ENCODE results near the gene CHMP4A. TPM values are rescaled to one million over a fixed set of nuclear protein-coding genes. Genes with fewer than 3 reads are reported as not detected.

Gene CHMP4A
- total and polyA plus RNA-seq, 2 of the 13 experiments (the other 11 are each of a cell fraction or from before 2014, with no cell fraction given) = 83.6 to 113 TPM

DNA sequence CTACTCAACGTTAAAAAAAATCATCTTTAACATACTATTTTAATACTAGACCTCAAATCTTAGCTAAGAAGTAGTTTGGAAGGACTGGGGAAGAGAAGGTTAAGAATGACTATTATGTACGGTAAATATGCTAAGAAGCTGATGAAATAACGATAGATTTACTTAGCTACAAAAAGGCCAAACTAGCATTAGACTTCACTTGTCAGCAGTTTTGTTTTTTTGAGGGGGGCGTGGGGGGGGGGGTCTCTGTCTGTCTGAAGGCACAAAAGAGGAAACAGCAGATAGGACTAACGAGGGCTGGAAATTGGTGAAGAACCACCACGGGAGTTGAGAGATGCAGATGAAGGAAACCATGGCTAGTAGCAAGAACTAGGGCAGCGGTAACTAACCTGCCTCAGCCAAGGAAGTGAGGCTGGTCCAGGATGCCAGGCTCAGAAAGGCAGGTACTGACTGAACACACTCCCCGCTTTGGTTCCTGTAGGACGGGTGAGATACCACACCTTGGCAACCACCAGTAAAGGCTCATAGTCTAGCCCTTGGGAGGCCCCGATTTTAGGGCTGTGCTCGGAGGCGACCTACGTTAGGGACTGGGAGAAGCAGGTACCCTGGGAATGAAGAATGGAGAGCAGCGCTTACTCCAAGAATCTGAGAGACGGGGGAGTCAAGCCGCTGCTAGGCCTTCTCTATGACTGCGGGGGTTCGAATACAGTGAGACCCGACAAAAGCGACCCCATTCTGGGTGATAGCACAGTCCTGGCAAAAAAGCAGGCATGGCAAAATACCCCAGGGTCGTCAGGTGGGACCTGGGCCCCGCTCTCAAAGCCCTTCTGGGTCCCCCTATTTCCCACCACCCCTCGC is 18.2 kb upstream of the CHMP4A start (continued):
- TF ChIP-seq, protein P1, sequence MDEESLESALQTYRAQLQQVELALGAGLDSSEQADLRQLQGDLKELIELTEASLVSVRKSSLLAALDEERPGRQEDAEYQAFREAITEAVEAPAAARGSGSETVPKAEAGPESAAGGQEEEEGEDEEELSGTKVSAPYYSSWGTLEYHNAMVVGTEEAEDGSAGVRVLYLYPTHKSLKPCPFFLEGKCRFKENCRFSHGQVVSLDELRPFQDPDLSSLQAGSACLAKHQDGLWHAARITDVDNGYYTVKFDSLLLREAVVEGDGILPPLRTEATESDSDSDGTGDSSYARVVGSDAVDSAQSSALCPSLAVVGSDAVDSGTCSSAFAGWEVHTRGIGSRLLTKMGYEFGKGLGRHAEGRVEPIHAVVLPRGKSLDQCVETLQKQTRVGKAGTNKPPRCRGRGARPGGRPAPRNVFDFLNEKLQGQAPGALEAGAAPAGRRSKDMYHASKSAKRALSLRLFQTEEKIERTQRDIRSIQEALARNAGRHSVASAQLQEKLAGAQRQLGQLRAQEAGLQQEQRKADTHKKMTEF (CRISPR knock-in tag; IDR thresholded peaks at IDR 0.05) = no peak; the same call in 1 of the 2 replicates
- TF ChIP-seq MIXL1 (CRISPR knock-in tag; IDR thresholded peaks at IDR 0.05) (no peak), HNRNPH1 (optimal IDR thresholded peaks at IDR 0.05; ENCODE audit: low read depth, low read length) (no peak), ISL2 (CRISPR knock-in tag; IDR thresholded peaks at IDR 0.05) (no peak), SMAD1 (CRISPR knock-in tag; IDR thresholded peaks at IDR 0.05; ENCODE audit: borderline replicate concordance, low read depth) (peak; percentile 26; the same call in 1 of the 2 replicates), ZBTB7B (CRISPR knock-in tag; IDR thresholded peaks at IDR 0.05) (peak; percentile 52; the same call in 1 of the 2 replicates), MAFK (conservative IDR thresholded peaks at IDR 0.05 in 1 of 2, IDR thresholded peaks at IDR 0.05 in 1 of 2; ENCODE audit: low read length in 2 of 2) (peak; percentile 42 to 62; a peak in 3 of 4 replicates), SP2 (CRISPR knock-in tag; IDR thresholded peaks at IDR 0.05) (0 out of 2 replicates have a peak, but pooled peaks have one; percentile 23), IRX3 (CRISPR knock-in tag; IDR thresholded peaks at IDR 0.05; ENCODE audit: borderline replicate concordance, low read depth) (peak; percentile 22; the same call in 1 of the 2 replicates), SALL1 (CRISPR knock-in tag; IDR thresholded peaks at IDR 0.05) (peak; percentile 33; the same call in 1 of the 2 replicates), RXRB (CRISPR knock-in tag; IDR thresholded peaks at IDR 0.05; ENCODE audit: borderline replicate concordance) (no peak), ELF1 (CRISPR knock-in tag; IDR thresholded peaks at IDR 0.05) (no peak), ZNF772 (CRISPR knock-in tag; IDR thresholded peaks at IDR 0.05) (no peak), TRIM24 (CRISPR knock-in tag; IDR thresholded peaks at IDR 0.05) (no peak)
- TF ChIP-seq, protein P2, sequence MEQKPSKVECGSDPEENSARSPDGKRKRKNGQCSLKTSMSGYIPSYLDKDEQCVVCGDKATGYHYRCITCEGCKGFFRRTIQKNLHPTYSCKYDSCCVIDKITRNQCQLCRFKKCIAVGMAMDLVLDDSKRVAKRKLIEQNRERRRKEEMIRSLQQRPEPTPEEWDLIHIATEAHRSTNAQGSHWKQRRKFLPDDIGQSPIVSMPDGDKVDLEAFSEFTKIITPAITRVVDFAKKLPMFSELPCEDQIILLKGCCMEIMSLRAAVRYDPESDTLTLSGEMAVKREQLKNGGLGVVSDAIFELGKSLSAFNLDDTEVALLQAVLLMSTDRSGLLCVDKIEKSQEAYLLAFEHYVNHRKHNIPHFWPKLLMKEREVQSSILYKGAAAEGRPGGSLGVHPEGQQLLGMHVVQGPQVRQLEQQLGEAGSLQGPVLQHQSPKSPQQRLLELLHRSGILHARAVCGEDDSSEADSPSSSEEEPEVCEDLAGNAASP (CRISPR knock-in tag; IDR thresholded peaks at IDR 0.05; ENCODE audit: borderline replicate concordance) = peak; percentile 21; the same call in 1 of the 2 replicates
- TF ChIP-seq, protein P3, sequence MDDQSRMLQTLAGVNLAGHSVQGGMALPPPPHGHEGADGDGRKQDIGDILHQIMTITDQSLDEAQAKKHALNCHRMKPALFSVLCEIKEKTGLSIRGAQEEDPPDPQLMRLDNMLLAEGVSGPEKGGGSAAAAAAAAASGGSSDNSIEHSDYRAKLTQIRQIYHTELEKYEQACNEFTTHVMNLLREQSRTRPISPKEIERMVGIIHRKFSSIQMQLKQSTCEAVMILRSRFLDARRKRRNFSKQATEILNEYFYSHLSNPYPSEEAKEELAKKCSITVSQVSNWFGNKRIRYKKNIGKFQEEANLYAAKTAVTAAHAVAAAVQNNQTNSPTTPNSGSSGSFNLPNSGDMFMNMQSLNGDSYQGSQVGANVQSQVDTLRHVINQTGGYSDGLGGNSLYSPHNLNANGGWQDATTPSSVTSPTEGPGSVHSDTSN (CRISPR knock-in tag; IDR thresholded peaks at IDR 0.05; ENCODE audit: borderline replicate concordance) = no peak
- TF ChIP-seq, protein P4, sequence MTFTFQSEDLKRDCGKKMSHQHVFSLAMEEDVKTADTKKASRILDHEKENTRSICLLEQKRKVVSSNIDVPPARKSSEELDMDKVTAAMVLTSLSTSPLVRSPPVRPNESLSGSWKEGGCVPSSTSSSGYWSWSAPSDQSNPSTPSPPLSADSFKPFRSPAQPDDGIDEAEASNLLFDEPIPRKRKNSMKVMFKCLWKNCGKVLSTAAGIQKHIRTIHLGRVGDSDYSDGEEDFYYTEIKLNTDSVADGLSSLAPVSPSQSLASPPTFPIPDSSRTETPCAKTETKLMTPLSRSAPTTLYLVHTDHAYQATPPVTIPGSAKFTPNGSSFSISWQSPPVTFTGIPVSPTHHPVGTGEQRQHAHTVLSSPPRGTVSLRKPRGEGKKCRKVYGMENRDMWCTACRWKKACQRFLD (CRISPR knock-in tag; IDR thresholded peaks at IDR 0.05; ENCODE audit: borderline replicate concordance) = 0 out of 2 replicates have a peak, but pooled peaks have one; percentile 12
- TF ChIP-seq, protein P5, sequence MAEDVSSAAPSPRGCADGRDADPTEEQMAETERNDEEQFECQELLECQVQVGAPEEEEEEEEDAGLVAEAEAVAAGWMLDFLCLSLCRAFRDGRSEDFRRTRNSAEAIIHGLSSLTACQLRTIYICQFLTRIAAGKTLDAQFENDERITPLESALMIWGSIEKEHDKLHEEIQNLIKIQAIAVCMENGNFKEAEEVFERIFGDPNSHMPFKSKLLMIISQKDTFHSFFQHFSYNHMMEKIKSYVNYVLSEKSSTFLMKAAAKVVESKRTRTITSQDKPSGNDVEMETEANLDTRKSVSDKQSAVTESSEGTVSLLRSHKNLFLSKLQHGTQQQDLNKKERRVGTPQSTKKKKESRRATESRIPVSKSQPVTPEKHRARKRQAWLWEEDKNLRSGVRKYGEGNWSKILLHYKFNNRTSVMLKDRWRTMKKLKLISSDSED (CRISPR knock-in tag; IDR thresholded peaks at IDR 0.05) = no peak

Data from HepG2 (cell line).